Ovary (tissue), 3 donors: ENCODE data around the gene MDM2.

Experiments
- CTCF ChIP-seq, 3 donors: fragments of 450-650 bp in 2 of 3; fragments of 200-600 bp in 1 of 3; IDR thresholded peaks; one replicate each; pipeline versions ENCODE4 v1.5.1 to v1.8.0; 2016 to 2022; ENCODE audit warnings: antibody characterized with exemption in 3 of 3, mild to moderate bottlenecking in 1 of 3
- EP300 ChIP-seq: sonication (generic); formaldehyde crosslinking; IDR thresholded peaks from one replicate; pipeline ENCODE4 v1.6.1; 2017; ENCODE audit warnings: antibody characterized with exemption
- donor health status: DM: no; HTN: no; CAD: no.

- TF ChIP-seq CTCF (IDR thresholded peaks at IDR 0.05), result no peak
- no peak for TF ChIP-seq EP300
Measured at GRCh38 chr12:68798882-68799234, 9.1 kb upstream of the MDM2 start.
